ENCODE data around the gene SYCN. TPM values are rescaled to one million over a fixed set of nuclear protein-coding genes. Genes with fewer than 3 reads are reported as not detected.

The SYCN gene
- total RNA-seq, 4 donors from 2014 or later = 1.3 to 6.0 TPM; not detected in 2

- WGBS, 2 donors = 57 to 59% methylated on average over 11 of the region's 11 CpGs
- DNase-seq (ENCODE audit: low spot score in 2 of 2) = no peak
- H3K4me3 ChIP-seq = no peak overlapping the region
- H3K27ac ChIP-seq = peak overlapping the region in 2 of 4 donors; percentile 41 to 73
- no peaks in the 10 kb centered on the region for H3K9me3 ChIP-seq
- no peak for TF ChIP-seq EP300 (IDR thresholded peaks at IDR 0.05)
- no peak for TF ChIP-seq POLR2A (IDR thresholded peaks at IDR 0.05)
- no peak for TF ChIP-seq CTCF (IDR thresholded peaks at IDR 0.05)
- H3K36me3 ChIP-seq = peaks cover 0 to 7% (median 0%) of the 10 kb centered on the region in 3 donors
- peaks cover 0 to 70% (median 30%) of the 10 kb centered on the region in 4 donors for H3K4me1 ChIP-seq
- H3K27me3 ChIP-seq = no peaks in the 10 kb centered on the region
Measured at GRCh38 chr19:39154629-39155100, 49.4 kb downstream of the SYCN start.

GRCh38 chr19:39154100-39154628 is 49.9 kb downstream of the SYCN start:
- 75 to 78% methylated on average over 13 of the region's 13 CpGs for WGBS, 2 donors
- no peak for DNase-seq (ENCODE audit: low spot score in 2 of 2)
- Histone ChIP-seq H3K4me3 (no peak overlapping the region), H3K27ac (no peak overlapping the region), H3K27me3 (no peaks in the 10 kb centered on the region), H3K4me1 (peaks cover 0 to 65% (median 29%) of the 10 kb centered on the region in 4 donors), H3K36me3 (peaks cover 0 to 5% (median 0%) of the 10 kb centered on the region in 3 donors), H3K9me3 (no peaks in the 10 kb centered on the region)
- TF ChIP-seq POLR2A (IDR thresholded peaks at IDR 0.05) (no peak), CTCF (IDR thresholded peaks at IDR 0.05) (no peak), EP300 (IDR thresholded peaks at IDR 0.05) (no peak)

Other genes starting within 250 kb of the SYCN start
- 10 to 100 TPM; 31.9 to 59.6 (median 54.0) TPM for gene FBXO17, start 228.5 kb downstream of the SYCN start, total RNA-seq
- 1 to 10 TPM; 3.6 to 8.0 (median 5.9) TPM for gene FBXO27, start 171.7 kb downstream of the SYCN start, total RNA-seq
- gene ACP7, start 119.9 kb downstream of the SYCN start, total RNA-seq = 1 to 10 TPM in 3 of 4 donors, under 1 TPM in 1; 0.90 to 3.1 (median 1.6) TPM
- gene PAK4, start 78.5 kb downstream of the SYCN start, total RNA-seq = 10 to 100 TPM; 22.9 to 45.1 (median 32.3) TPM
- gene NCCRP1, start 7.3 kb downstream of the SYCN start, total RNA-seq = not detected
- not detected for gene IFNL3, start 40.7 kb upstream of the SYCN start, total RNA-seq
- not detected for gene IFNL4, start 44.6 kb upstream of the SYCN start, total RNA-seq
- gene IFNL2, start 64.1 kb upstream of the SYCN start, total RNA-seq = not detected
- gene IFNL1, start 92.1 kb upstream of the SYCN start, total RNA-seq = not detected
- 1 to 10 TPM in 2 of 4 donors, under 1 TPM in 2; 0.30 to 2.4 (median 1.4) TPM for gene LRFN1, start 116.6 kb upstream of the SYCN start, total RNA-seq
- 10 to 100 TPM in 3 of 4 donors, 1 to 10 TPM in 1; 8.4 to 36.5 (median 18.2) TPM for gene GMFG, start 131.8 kb upstream of the SYCN start, total RNA-seq
- 100 to 1,000 TPM; 103 to 193 (median 115) TPM for gene SAMD4B, start 138.2 kb upstream of the SYCN start, total RNA-seq
- 10 to 100 TPM; 30.8 to 48.3 (median 44.3) TPM for gene PAF1, start 186.8 kb upstream of the SYCN start, total RNA-seq
- 10 to 100 TPM; 32.9 to 52.5 (median 37.6) TPM for gene MED29, start 187.1 kb upstream of the SYCN start, total RNA-seq
- gene ZFP36, start 202.6 kb upstream of the SYCN start, total RNA-seq = 100 to 1,000 TPM; 125 to 274 (median 178) TPM
- gene PLEKHG2, start 208.4 kb upstream of the SYCN start, total RNA-seq = 10 to 100 TPM; 20.1 to 62.1 (median 35.6) TPM
- 1,000 to 10,000 TPM; 1,048 to 1,762 (median 1,462) TPM for gene RPS16, start 231.7 kb upstream of the SYCN start, total RNA-seq
- 100 to 1,000 TPM in 3 of 4 donors, 10 to 100 TPM in 1; 94.4 to 120 (median 106) TPM for gene SUPT5H, start 241.3 kb upstream of the SYCN start, total RNA-seq

Measured in tibial nerve (tissue), 4 donors.